Endometrial microvascular endothelial cells (primary cell): ENCODE measurements around the gene CCDC138. TPM values are rescaled to one million over a fixed set of nuclear protein-coding genes. Genes with fewer than 3 reads are reported as not detected.

ENCODE experiments used
- in situ Hi-C: cut with HindIII; loops from 2 replicates; pipeline ENCODE4 v1.10.0; 2017; ENCODE audit warnings: low sequenced_read_pairs, low pct_unique_long_range_greater_than_20kb; ENCODE audit errors: inconsistent ontology term
- total RNA-seq: library from RNA; depleted of rRNA; stranded (reverse); fragments of >200 nt; gene quantifications from one replicate; pipeline ENCODE4 v1.2.3, GENCODE V29; 2015; ENCODE audit errors: inconsistent ontology term

Gene CCDC138
- total RNA-seq, 1 donor from 2014 or later = 9.8 TPM

DNA sequence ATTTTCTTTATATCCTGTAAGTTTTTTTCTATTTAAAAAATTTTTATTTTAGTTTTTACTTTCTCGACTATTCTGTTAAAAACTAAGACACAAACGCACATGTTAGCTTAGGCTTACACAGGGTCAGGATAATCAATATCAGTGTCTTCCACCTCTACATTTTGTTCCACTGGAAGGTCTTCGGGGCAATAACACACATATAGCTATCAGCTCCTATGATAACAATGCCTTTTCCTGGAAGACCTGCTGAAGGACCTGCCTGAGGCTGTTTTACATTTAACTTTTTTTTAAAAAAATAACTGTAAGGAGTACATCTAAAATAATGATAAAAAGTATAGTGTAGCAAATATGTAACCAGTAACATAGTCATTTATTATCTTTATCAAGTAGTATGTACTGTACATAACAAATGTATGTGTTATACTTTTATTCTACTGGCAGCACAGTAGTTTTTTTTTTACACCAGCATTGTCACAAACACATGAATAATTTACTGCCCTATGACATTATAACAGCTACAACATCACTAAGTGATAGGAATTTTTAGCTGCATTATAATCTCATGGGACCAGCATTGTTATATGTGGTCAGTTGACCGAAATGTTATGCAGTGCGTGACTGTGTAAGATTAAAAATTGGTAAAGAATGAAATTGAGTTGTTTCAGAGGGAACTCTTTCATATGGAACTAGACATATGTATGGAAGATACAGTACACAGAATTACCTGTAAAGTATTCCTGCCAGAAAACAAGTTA, 37.9 kb downstream of the CCDC138 start:
- in situ Hi-C loops = no loop called here

DNA sequence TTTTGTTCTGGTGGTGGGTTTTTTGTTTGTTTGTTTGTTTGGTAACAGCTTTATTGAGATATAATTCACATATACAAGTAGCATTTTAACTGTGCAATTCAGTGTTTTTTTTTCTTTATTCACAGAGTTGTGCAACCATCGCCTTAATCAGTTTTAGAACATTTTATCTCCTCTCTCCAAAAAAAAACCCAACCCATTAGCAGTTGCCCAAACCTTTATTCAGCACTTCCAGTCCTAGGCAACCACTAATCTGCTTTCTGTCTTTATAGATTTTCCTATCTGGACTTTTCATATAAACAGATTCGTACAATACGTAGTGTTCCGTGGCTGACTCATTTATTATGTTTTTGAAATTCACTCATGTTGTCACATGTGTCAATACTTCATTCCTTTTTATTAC, 38.7 kb downstream of the CCDC138 start:
- in situ Hi-C loops = no loop called here

DNA sequence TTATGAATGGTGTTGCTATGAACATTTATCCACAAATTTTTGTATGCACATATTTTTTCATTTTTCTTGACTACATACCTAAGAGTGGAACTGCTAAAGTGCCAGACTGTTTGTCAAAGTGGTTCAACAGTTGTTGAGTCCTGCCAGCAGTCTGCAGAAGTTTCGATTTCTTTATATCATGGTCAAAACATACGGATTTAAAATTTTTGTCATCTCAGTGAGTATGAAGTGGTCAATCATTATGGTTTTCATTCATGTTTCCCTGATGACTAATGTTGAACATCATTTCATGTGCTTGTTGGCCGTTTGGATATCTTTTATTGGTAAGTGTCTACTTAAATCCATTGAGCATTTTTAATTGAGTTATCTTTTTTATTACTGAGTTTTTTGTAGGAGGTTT, 39.2 kb downstream of the CCDC138 start:
- in situ Hi-C loops = no loop called here

DNA sequence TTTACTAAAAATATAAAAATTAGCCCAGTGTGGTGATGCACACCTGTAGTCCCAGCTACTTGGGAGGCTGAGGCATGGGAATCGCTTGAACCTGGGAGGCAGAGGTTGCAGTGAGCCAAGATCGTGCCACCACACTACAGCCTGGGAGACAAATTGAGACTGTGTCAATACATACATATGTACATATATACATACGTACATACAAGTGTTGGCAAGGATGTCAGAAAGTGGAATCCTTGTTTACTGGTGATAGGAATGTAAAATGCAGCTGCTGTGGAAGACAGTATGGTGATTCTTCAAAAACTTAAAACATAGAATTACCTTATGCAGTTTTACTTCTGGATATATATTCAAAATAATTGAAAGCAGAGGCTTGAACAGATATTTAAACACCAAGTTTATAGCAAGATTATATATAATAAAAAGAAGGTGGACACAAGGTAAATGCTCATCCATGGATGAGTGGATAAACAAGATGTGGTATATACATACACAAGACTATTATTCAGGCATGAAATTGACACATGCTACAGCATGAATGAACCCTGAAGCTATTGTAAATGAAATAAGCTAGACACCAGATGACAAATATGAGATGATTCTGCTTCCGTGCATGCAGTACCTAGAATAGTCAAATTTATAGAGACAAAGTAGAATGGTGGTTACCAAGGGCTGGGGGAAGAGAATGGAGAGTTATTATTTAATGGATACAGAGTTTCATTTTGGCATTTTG, 43.2 kb downstream of the CCDC138 start:
- in situ Hi-C loops = no loop called here

DNA sequence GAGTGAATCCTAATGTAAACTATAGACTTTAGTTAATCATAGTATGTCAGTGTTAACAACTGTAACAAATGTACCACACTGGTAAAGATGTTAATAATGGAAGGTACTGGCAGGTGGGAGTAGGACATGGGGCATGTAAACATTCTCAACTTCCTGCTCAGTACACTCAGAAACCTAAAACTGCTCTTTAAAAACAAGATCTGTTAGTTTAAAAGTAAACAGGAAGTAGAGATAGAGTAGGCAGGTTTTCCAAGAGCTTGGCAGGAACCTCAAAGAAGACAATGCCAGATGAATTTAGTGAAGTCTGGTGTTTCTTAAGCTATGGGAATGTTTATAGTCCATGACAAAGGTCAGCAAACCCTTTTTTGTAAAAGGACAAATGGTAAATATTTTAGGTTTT, 46.6 kb downstream of the CCDC138 start:
- in situ Hi-C loops = no loop called here

DNA sequence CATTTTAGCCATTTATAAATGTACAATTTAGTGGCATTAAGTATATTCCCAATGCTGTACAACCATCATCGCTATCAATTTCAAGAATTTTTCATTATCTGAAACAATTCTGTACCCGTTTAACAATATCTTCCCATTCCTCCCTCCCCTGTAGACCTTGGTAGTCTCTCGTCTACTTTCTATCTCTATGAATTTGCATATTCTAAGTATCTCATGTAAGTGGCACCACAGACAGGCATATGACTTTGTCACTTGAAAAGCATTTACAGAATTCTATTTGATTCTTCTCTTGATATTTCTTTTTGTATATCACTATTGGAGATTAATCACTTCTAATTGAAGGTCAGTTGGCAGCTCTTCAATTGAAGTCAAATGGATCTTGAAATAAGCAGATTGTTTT, 48.0 kb downstream of the CCDC138 start:
- in situ Hi-C loops = no loop called here

DNA sequence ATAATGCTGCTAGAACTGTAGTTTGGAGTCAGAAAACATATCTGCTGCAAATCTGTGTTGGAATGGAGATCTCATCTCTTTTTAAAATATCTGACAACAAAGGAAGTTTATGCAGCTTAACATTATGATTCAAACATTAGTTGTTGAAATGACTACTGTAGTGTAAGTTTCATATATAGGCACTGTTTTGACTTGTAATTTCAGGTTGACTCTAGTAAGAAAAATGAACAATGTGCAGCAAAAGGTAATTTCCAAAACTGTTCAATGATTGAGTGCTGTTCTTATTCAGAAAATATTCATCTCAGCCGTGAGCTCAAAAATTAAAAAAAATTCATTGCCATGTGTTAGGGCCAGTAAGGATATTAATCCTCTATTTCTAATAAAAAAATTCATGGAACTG, 48.5 kb downstream of the CCDC138 start:
- in situ Hi-C loops = no loop called here

DNA sequence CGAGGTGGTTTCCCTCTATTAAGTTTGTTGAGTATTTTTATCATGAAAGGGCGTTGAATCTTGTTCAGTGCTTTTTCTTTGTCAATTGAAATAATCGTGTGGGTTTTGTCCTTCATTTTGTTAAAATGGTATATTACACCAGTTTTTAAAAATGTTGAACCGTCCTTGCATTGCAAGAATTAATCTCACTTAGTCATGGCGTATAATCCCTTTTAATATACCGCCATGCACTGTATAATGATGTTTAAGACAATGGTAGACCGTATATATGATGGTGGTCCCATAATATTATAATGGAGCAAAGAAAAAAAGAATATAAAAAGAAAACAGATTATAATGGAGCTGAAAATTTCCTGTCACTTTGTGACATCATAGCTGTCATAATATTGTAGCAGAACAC, 50.6 kb downstream of the CCDC138 start:
- in situ Hi-C loops = no loop called here

DNA sequence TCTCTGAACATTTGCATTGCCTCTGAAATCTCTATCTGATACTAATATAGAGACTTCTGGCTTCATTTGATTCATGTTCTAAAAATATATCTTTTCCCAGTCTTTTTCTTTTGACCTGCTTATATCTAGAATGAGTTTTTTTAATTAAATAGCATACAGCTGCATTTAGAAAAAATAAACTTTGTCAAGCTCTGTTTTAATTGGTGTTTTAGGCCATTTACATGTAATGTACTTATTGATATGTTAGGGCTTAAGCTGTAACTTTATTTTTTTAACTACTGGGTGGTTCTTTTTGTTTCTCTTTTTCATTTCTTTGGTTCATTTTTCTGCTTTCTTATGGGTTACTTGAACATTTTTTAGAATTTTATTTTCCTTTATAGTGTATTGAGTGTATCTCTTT, 54.9 kb downstream of the CCDC138 start:
- in situ Hi-C loops = no loop called here

DNA sequence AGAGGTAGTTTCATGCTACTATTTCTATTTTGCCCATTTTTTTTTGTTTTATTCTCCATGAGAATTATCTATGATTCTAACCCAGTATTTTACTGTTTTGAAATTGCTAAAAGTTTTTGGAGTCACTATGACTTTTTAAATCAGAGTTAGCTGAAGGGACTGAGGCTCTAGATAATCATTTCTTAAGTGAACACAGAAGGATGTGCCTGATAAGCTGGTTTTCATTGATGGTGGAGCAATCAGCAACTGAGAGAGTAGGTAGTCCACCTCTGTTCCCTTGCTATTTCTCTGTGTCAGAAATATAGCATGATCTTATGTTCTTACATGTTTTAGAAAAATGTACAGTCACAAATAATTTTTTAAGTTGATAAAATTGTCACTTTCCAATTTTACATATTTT, 59.4 kb downstream of the CCDC138 start:
- in situ Hi-C loops = no loop called here

DNA sequence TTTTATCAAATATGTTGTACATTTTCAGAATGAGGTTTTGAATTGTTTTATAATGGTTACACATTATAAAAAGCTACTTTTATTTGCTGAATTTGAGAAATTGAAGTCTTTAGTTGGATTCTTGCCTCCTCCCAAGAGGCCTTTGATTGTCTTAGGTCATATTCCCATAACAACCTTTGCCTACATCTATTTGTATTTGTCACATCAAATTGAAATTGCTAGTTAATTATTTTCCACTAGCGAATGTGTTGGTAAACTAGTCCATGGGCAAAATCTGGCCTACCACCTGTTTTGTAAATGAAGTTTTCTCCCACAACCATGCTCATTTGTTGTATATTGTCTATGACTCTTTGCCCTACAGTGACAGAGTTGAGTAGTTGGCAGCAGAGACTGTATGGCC, 60.4 kb downstream of the CCDC138 start:
- in situ Hi-C loops = no loop called here

DNA sequence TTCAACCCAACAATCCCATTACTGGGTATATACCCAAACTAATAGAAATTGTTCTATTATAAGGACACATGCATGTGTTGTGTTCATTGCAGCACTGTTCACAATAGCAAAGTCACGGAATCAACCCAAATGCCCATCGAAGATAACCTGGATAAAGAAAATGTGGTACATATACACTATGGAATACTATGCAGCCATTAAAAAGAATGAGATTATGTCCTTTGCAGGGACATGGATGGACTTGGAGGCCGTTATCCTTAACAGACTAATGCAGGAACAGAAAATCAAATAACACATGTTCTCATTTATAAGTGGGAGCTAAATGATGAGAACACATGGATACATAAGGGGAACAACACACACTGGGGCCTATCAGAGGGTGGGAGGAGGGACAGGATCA, 65.8 kb downstream of the CCDC138 start:
- in situ Hi-C loops = no loop called here

DNA sequence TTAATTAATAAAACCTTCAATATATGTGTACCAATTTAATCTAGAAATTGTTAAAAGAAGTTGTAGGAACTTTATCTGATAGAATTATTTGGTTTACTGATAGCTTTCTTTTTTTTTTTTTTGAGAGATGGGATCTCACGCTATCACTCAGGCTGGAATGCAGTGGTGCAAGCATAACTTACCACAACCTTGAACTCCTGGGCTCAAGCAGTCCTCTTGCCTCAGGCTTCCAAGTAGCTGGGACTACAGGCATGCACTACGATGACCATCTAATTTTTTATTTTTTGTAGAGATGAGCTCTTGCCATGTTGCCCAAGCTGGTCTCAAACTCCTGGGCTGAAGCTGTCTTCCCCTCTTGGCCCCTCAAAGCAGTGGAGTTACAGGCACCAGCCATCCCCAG, 66.8 kb downstream of the CCDC138 start:
- in situ Hi-C loops = no loop called here

DNA sequence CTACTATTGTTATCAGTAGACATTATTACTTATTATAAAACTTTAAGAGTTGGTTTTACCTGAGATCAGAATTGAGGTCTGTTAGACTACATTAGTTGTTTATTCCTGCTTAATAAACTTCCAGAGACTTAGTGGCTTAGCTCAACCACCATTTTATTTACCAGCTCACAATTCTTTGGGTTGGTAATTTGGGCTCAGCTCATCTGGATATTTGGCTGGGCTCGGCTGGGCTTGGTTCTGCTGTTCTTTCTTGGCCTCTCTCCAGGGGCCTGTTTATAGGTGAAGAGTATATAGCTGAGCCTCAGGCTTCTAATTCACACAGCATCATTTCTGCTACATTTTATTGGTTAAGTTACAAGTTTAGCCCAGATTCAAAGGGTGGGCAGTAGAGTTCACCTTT, 67.9 kb downstream of the CCDC138 start:
- in situ Hi-C loops = no loop called here

DNA sequence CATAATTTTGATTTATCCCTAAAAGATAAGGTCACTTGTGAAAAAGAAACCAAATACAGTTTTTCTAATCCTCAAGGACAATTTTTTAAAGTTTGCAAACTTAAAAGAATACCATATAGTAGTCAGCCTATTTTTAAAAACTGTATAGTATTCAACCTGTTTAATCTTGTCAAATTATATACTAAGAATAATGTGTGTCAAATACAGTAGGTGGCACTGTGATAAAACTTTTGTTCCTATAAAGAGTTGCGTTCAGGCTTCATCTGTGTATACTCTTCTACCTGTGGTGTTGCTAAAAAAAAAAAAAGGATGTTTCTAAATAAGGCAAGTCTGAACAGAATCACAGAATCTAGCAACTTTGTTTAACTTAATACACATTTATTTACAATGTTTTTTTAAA, 68.6 kb downstream of the CCDC138 start:
- in situ Hi-C loops = no loop called here

DNA sequence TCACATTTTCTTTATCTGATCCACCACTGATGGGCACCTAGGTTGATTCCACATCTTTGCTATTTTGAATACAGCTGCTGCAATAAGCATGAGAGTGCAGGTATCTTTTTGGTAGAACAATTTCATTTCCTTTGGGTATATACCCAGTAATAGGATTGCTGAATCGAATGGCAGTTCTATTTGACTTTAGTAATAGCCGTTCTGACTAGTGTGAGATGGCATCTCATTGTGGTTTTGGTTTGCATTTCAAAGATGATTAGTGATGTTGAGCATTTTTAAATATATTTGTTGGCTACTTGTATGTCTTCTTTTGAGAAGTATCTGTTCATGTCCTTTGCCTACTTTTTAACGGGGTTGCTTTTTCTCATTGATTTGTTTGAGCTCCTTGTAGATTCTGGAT, 72.3 kb downstream of the CCDC138 start:
- in situ Hi-C loops = no loop called here

DNA sequence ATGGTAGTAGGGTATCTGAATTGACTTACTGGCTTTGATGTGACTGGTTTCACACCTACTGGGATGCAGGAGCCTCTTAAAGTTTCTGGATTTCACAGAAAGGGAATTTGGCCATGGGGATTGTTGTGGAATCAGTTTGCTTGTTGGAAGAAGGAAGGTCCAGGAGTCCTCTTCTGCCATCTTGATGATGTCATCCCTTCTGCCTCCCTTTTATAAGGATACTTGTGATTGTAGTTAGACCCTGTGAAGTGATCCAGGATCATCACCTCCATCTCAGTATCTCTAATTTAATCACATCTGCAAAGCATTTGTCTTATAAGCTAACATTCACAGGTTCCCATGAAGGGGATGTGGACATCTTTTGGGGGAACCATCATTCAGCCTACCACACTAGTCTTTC, 79.5 kb downstream of the CCDC138 start:
- in situ Hi-C loops = no loop called here

DNA sequence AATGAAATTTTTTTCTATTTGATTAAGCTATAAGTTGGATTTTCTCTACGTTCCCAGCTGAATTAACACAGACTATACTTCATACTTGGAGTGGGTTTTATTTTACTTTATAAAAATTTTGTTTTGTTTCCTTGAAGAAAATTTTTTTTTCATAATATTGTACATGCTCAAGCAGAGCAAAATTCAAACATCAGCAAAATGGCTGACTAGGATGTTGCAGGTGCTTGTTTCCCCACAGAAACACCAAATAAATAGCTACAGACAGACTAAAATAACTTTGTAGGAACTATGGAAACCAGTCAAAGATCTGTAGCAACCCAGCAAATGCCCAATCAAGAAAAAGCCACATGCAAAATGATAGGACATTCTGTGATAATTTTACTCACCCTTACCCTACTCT, 82.3 kb downstream of the CCDC138 start:
- in situ Hi-C loops = no loop called here

DNA sequence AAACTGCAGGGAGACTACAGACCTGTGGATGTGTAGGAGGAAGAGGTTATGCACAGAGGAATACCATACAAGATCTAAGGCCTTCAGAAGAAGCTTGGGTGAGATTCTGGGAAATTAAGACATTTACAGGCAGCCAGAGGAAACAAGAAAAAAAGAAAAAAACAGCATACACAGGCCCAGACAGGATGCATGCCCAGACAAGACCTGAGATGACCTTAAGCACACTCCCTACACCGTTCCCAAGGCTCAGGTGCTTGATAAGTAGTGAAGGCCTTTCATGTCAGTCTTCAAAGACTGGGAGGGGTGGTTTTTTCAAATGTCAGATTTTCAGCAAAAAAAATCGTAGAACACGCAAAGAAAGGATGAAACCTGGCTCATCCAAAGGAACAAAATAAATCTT, 83.0 kb downstream of the CCDC138 start:
- in situ Hi-C loops = no loop called here

DNA sequence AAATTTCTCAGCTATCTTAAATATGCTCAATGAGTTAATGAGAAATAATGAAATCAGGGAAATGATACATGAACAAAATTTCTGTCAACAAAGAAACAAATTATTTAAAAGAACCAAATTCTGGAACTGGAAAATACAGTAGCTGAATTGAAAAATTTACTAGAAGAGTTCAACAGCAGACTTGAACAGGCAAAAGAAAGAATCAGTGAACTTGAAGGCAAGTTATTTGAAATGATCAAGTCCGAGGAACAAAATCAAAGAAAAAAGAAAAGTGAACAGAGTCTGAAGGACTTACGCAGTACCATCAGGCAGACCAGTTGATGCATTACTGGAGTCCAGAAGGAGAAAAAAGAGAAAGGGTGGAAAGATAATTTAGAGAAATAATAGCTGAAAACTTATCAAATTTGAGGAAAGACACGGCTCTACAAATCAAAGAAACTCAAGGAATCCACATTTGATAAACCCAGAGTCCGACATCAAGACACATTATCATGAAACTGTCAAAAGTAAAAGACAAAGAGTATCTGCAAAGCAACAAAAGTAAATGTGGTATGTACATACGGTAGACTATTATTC, 83.6 kb downstream of the CCDC138 start:
- in situ Hi-C loops = no loop called here
